Endodermal cell (in vitro differentiated cells): ENCODE measurements around the gene MANBA. TPM values are rescaled to one million over a fixed set of nuclear protein-coding genes. Genes with fewer than 3 reads are reported as not detected.

Experiments used
- DNase-seq: peaks from one replicate; pipeline ENCODE4 v3.0.0-alpha.2; 2017
- H3K27ac ChIP-seq: 2 replicates; pipeline ENCODE4 v1.5.1; 2013; ENCODE audit warnings: mild to moderate bottlenecking, low read depth, low read length, moderate library complexity
- H3K27me3 ChIP-seq: 2 replicates; pipeline ENCODE4 v1.6.1; 2013; ENCODE audit warnings: mild to moderate bottlenecking, low read length, moderate library complexity; ENCODE audit not compliant: insufficient read depth, control insufficient read depth, poor library complexity, severe bottlenecking
- H3K36me3 ChIP-seq: 2 replicates; pipeline ENCODE4 v1.7.0; 2013; ENCODE audit warnings: mild to moderate bottlenecking, low read length, moderate library complexity; ENCODE audit not compliant: control insufficient read depth, insufficient read depth
- H3K4me1 ChIP-seq: one replicate; pipeline ENCODE4 v1.7.0; 2013; ENCODE audit warnings: low read length; ENCODE audit not compliant: control insufficient read depth, insufficient read depth
- H3K4me3 ChIP-seq: 2 replicates; pipeline ENCODE4 v1.5.1; 2013; ENCODE audit warnings: mild to moderate bottlenecking, low read length, moderate library complexity
- H3K9ac ChIP-seq: 2 replicates; pipeline ENCODE4 v1.6.1; 2013; ENCODE audit warnings: mild to moderate bottlenecking, low read length, moderate library complexity; ENCODE audit not compliant: poor library complexity, severe bottlenecking; ENCODE audit errors: extremely low read depth
- H3K9me3 ChIP-seq: 2 replicates; pipeline ENCODE4 v1.6.1; 2013; ENCODE audit warnings: mild to moderate bottlenecking, low read length, moderate library complexity; ENCODE audit not compliant: control insufficient read depth
- H3K27ac Mint-ChIP-seq: 2 replicates; pipeline ENCODE4 v1.8.0; 2020; ENCODE audit warnings: mixed read lengths
- H3K27me3 Mint-ChIP-seq: 2 replicates; pipeline ENCODE4 v1.8.0; 2021; ENCODE audit warnings: mild to moderate bottlenecking, mixed read lengths; ENCODE audit not compliant: insufficient read depth
- H3K36me3 Mint-ChIP-seq: 2 replicates; pipeline ENCODE4 v1.8.0; 2020; ENCODE audit warnings: low read depth, mixed read lengths
- H3K4me1 Mint-ChIP-seq: 2 replicates; pipeline ENCODE4 v1.8.0; 2020; ENCODE audit warnings: mixed read lengths
- H3K4me3 Mint-ChIP-seq: 2 replicates; pipeline ENCODE4 v1.8.0; 2020; ENCODE audit warnings: mild to moderate bottlenecking, moderate library complexity, mixed read lengths
- H3K9me3 Mint-ChIP-seq: 2 replicates; pipeline ENCODE4 v1.8.0; 2020; ENCODE audit warnings: mild to moderate bottlenecking, mixed read lengths
- WGBS, 2 experiments: methylation state at CpG; one replicate each; pipeline versions ENCODE4 v1.1.5 to v1.1.7; 2013; ENCODE audit warnings: missing lambda C conversion rate in 2 of 2, mixed read lengths in 1 of 2; ENCODE audit not compliant: insufficient coverage in 1 of 2, insufficient read length in 1 of 2; 5-methylcytosine and 5-hydroxymethylcytosine counted together
- total RNA-seq, 2 donors: library from RNA; stranded (reverse); fragmentation: NEBNext Ultra II Directional in 1 of 2; extraction: Animal tissue kit (Norgen Biotek cat#: 25700) in 1 of 2; gene quantifications; 2 replicates in 1 of 2; 3 replicates in 1 of 2; pipeline ENCODE4 v1.2.1, GENCODE V29; 2021
- TF ChIP-seq, protein P1 (sequence below): fragments of 200-600 bp; sonication (generic); conservative IDR thresholded peaks from 2 replicates; pipeline ENCODE4 v1.5.0; 2021; ENCODE audit warnings: antibody characterized with exemption, mild to moderate bottlenecking

Gene MANBA
- total RNA-seq, 2 donors from 2014 or later, result 30.4 to 32.0 TPM

DNA sequence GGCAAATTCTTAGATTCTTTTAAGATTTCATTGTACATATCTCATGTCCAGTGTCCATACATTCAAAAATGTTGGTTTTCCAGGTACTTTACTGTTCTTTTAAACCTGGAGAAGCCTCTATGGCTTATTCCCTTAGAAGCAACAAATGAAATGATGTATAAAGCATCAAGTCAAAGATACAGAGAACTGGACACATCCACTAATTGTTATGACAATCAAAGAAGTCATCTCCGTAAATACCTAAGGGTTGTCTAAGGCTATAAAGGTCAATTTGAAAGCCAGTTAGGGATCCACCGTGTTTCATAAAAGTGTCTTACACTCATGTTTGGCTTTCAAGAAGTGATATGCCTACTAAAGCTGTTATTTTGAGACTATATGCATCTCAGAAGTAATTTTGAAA lies 34.2 kb upstream of the MANBA start:
- Histone ChIP-seq H3K9me3 (no peaks in the 10 kb centered on the region), H3K9ac (no peak overlapping the region), H3K27me3 (no peaks in the 10 kb centered on the region), H3K27ac (no peak overlapping the region), H3K36me3 (peaks cover 73% of the 10 kb centered on the region), H3K4me3 (no peak overlapping the region), H3K4me1 (no peaks in the 10 kb centered on the region)
- no peak for DNase-seq
- Mint-ChIP-seq H3K27ac (no peak overlapping the region), H3K4me1 (peaks cover 43% of the 10 kb centered on the region), H3K27me3 (no peaks in the 10 kb centered on the region), H3K36me3 (peaks cover 48% of the 10 kb centered on the region), H3K9me3 (no peaks in the 10 kb centered on the region), H3K4me3 (no peak overlapping the region)
- TF ChIP-seq, protein P1, sequence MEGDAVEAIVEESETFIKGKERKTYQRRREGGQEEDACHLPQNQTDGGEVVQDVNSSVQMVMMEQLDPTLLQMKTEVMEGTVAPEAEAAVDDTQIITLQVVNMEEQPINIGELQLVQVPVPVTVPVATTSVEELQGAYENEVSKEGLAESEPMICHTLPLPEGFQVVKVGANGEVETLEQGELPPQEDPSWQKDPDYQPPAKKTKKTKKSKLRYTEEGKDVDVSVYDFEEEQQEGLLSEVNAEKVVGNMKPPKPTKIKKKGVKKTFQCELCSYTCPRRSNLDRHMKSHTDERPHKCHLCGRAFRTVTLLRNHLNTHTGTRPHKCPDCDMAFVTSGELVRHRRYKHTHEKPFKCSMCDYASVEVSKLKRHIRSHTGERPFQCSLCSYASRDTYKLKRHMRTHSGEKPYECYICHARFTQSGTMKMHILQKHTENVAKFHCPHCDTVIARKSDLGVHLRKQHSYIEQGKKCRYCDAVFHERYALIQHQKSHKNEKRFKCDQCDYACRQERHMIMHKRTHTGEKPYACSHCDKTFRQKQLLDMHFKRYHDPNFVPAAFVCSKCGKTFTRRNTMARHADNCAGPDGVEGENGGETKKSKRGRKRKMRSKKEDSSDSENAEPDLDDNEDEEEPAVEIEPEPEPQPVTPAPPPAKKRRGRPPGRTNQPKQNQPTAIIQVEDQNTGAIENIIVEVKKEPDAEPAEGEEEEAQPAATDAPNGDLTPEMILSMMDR, result no peak
- WGBS, 2 experiments, result 94 to 100% methylated on average over 1 to 2 of the region's 2 CpGs

DNA sequence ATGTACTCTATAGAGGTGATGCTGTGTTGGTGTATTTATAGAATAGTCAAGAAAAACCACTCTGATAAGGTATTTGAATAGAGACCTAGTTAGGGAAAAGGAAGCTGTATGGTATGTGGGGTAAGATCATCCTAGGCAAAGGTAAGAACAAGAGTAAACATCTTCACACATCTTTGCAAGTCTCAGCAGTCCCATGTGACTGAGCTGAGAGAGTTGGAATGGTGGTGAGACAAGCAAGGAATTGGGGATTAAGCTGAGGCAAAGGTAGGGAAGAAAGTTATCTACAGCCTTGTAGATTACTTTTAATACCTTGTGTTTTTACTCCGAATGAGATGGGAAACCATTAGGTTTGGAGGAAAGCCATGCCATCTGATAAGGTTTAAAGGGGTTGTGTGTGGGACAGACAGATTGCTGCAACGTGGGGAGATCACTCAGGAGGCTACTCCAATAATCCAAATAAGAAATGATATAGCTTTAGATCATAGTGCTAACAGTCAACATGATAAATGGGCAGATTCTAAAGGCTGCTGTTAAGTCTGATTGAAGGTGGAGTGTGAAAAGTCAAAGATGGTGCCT lies 31.7 kb upstream of the MANBA start:
- TF ChIP-seq, protein P1, result no peak
- H3K27me3 ChIP-seq, result no peaks in the 10 kb centered on the region
- no peak overlapping the region for H3K9ac ChIP-seq
- H3K4me3 Mint-ChIP-seq, result no peak overlapping the region
- WGBS, 2 experiments, result 43 to 88% methylated on average over 1 to 2 of the region's 2 CpGs
- H3K9me3 ChIP-seq, result no peaks in the 10 kb centered on the region
- H3K4me1 ChIP-seq, result no peaks in the 10 kb centered on the region
- H3K27ac ChIP-seq, result no peak overlapping the region
- peak overlapping the region; percentile 61 for H3K27ac Mint-ChIP-seq
- peaks cover 36% of the 10 kb centered on the region for H3K36me3 Mint-ChIP-seq
- no peaks in the 10 kb centered on the region for H3K27me3 Mint-ChIP-seq
- peaks cover 49% of the 10 kb centered on the region for H3K36me3 ChIP-seq
- H3K4me3 ChIP-seq, result peak overlapping the region; percentile 2
- H3K9me3 Mint-ChIP-seq, result no peaks in the 10 kb centered on the region
- peak; percentile 45 for DNase-seq
- peaks cover 43% of the 10 kb centered on the region for H3K4me1 Mint-ChIP-seq

DNA sequence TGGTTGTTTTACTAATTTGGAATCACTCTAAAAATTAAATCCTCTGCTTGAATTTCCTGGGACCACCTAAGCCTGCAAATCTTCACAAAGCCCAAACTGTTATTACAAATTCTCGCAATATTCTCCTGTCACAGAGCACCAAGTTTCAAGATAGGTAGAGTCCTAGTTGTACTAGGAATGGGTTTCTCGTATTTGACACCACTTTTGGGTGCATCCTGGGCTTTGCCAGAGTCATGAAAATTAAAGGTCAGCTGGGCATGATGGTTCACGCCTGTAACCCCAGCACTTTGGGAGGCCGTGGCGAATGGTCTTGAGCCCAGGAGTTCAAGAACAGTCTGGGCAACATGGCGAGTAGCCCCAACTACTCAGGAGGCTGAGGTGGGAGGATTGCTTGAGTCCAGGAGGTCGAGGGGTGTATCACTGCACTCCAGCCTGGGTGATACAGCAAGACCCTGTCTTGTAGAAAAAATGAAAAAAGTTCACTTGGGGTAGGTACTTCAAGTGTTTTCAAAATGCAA lies 30.6 kb upstream of the MANBA start:
- TF ChIP-seq, protein P1, result no peak
- H3K9me3 ChIP-seq, result no peaks in the 10 kb centered on the region
- peak; percentile 42 for DNase-seq
- H3K27ac ChIP-seq, result no peak overlapping the region
- no peaks in the 10 kb centered on the region for H3K27me3 Mint-ChIP-seq
- no peak overlapping the region for H3K4me3 ChIP-seq
- WGBS, 2 experiments, result 80 to 93% methylated on average over 5 to 7 of the region's 7 CpGs
- H3K27ac Mint-ChIP-seq, result no peak overlapping the region
- H3K27me3 ChIP-seq, result no peaks in the 10 kb centered on the region
- H3K4me3 Mint-ChIP-seq, result no peak overlapping the region
- peaks cover 39% of the 10 kb centered on the region for H3K36me3 ChIP-seq
- no peaks in the 10 kb centered on the region for H3K4me1 ChIP-seq
- H3K36me3 Mint-ChIP-seq, result peaks cover 30% of the 10 kb centered on the region
- no peak overlapping the region for H3K9ac ChIP-seq
- no peaks in the 10 kb centered on the region for H3K9me3 Mint-ChIP-seq
- H3K4me1 Mint-ChIP-seq, result peaks cover 38% of the 10 kb centered on the region
